ENCODE data around the gene SPINK4. TPM values are rescaled to one million over a fixed set of nuclear protein-coding genes. Genes with fewer than 3 reads are reported as not detected.

SPINK4 gene
- polyA plus RNA-seq, 1 donor (not counting 4 experiments of a cell fraction or from before 2014, with no cell fraction given) = not detected

DNA sequence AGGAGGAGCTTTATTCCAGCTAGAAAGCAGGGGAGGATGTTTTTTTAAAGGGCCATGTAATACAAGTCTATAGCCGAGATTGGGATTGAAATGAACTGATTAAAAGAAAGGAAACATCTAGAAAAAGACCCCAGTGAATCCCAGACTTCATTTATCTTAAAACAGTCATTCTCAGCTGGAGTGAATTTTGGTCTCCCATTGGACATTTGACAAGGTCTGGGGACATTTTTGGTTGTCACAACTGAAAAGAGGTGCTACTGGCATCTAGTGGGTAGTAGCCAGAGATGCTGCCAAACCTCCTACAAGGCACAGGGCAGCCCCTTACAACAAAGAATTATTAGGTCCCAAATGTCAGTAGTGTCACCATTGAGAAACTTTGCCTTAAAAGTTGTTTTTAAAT, 16.3 kb upstream of the SPINK4 start:
- Histone ChIP-seq H3K27ac (ENCODE audit: control insufficient read depth, insufficient read depth, low read length) (no peak overlapping the region), H2AFZ (ENCODE audit: control insufficient read depth, low read length) (no peak overlapping the region), H3K36me3 (ENCODE audit: control insufficient read depth in 2 of 2, extremely low read depth in 1 of 2, insufficient read depth in 2 of 2, low read length in 2 of 2) (no peaks in the 10 kb centered on the region), H4K20me1 (ENCODE audit: control insufficient read depth, extremely low read depth, insufficient read depth, low read length) (no peaks in the 10 kb centered on the region), H3K4me1 (ENCODE audit: control insufficient read depth, extremely low read depth, insufficient read depth, low read length) (peaks cover 35% of the 10 kb centered on the region), H3K4me3 (ENCODE audit: control insufficient read depth in 2 of 3, extremely low read depth in 1 of 3, insufficient read depth in 2 of 3, low read depth in 1 of 3, low read length in 3 of 3) (no peak overlapping the region), H3K9ac (ENCODE audit: control insufficient read depth, extremely low read depth, insufficient read depth, low read length) (no peak overlapping the region), H3K27me3 (ENCODE audit: control insufficient read depth, extremely low read depth, insufficient read depth, low read length) (no peaks in the 10 kb centered on the region), H3K9me3 (ENCODE audit: control insufficient read depth, low read depth, low read length) (no peaks in the 10 kb centered on the region), H3K9me1 (ENCODE audit: control insufficient read depth, extremely low read depth, insufficient read depth, low read length) (no peaks in the 10 kb centered on the region), H3K79me2 (ENCODE audit: control insufficient read depth, insufficient read depth, low read length) (no peaks in the 10 kb centered on the region), H3K4me2 (ENCODE audit: control insufficient read depth, extremely low read depth, insufficient read depth, low read depth, low read length) (no peak overlapping the region)
- TF ChIP-seq EZH2 (IDR thresholded peaks at IDR 0.05; ENCODE audit: low read length) = no peak
- TF ChIP-seq CTCF (optimal IDR thresholded peaks at IDR 0.05 in 1 of 3, IDR thresholded peaks at IDR 0.05 in 1 of 3, conservative IDR thresholded peaks at IDR 0.05 in 1 of 3; ENCODE audit: extremely low read depth in 1 of 3, insufficient read depth in 2 of 3, low read length in 3 of 3) = peak in 2 of 3 experiments; percentile 18 to 53
- dilution Hi-C loops (cut with MboI; ENCODE audit: extremely low pct_ligation_motif_present, low sequenced_read_pairs) = no loop called here
- FAIRE-seq = no peak
- no peak for DNase-seq (ENCODE audit: low read depth, low spot score)

DNA sequence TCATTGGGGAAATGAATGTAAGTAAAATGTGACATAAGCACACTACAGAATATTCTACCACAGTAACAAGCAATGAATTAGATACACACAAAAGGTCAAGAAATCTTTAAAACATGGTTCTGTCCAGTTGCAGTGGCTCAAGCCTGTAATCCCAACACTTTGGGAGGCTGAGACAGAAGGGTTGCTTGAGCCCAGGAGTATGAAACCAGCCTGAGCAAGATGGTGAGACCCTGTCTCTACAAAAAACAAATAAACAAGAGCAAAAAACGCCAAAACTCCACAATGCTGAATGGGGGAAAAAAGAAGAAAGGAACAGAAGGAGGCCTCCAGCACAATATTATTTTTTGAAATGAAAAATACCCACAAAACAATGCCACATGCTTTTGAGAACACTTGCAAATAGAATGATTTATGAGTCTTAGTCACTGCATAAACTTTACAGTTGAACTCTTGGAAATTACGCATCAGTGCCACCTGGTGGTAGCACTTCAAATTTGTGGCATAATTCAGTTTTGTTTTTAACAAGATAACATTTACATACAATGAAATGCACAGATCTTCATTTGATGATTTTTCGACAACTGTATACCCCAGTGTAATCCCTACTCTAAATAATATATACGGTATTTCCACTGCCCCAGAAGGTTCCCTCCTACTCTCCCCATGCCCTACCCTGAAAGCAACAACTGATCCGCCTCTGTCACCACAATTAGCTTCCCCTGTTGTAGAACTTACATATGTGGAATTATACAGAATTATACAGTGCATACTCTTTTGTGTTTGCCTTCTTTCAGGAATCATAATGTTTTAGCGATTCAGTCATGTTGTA, 14.4 kb upstream of the SPINK4 start:
- peaks cover 52% of the 10 kb centered on the region for H3K4me1 ChIP-seq (ENCODE audit: control insufficient read depth, extremely low read depth, insufficient read depth, low read length)
- peak; percentile 46 for FAIRE-seq
- no peak overlapping the region for H3K4me3 ChIP-seq (ENCODE audit: control insufficient read depth in 2 of 3, extremely low read depth in 1 of 3, insufficient read depth in 2 of 3, low read depth in 1 of 3, low read length in 3 of 3)
- no peaks in the 10 kb centered on the region for H3K36me3 ChIP-seq (ENCODE audit: control insufficient read depth in 2 of 2, extremely low read depth in 1 of 2, insufficient read depth in 2 of 2, low read length in 2 of 2)
- no peaks in the 10 kb centered on the region for H4K20me1 ChIP-seq (ENCODE audit: control insufficient read depth, extremely low read depth, insufficient read depth, low read length)
- peak overlapping the region; percentile 48 for H3K27ac ChIP-seq (ENCODE audit: control insufficient read depth, insufficient read depth, low read length)
- no peaks in the 10 kb centered on the region for H3K27me3 ChIP-seq (ENCODE audit: control insufficient read depth, extremely low read depth, insufficient read depth, low read length)
- no peak overlapping the region for H3K9ac ChIP-seq (ENCODE audit: control insufficient read depth, extremely low read depth, insufficient read depth, low read length)
- TF ChIP-seq CTCF (optimal IDR thresholded peaks at IDR 0.05 in 1 of 3, IDR thresholded peaks at IDR 0.05 in 1 of 3, conservative IDR thresholded peaks at IDR 0.05 in 1 of 3; ENCODE audit: extremely low read depth in 1 of 3, insufficient read depth in 2 of 3, low read length in 3 of 3) (peak in 2 of 3 experiments; percentile 37 to 54), EZH2 (IDR thresholded peaks at IDR 0.05; ENCODE audit: low read length) (no peak)
- H3K9me3 ChIP-seq (ENCODE audit: control insufficient read depth, low read depth, low read length) = no peaks in the 10 kb centered on the region
- peak overlapping the region; percentile 4 for H3K4me2 ChIP-seq (ENCODE audit: control insufficient read depth, extremely low read depth, insufficient read depth, low read depth, low read length)
- DNase-seq (ENCODE audit: low read depth, low spot score) = no peak
- no peaks in the 10 kb centered on the region for H3K79me2 ChIP-seq (ENCODE audit: control insufficient read depth, insufficient read depth, low read length)
- dilution Hi-C loops (cut with MboI; ENCODE audit: extremely low pct_ligation_motif_present, low sequenced_read_pairs) = no loop called here
- H2AFZ ChIP-seq (ENCODE audit: control insufficient read depth, low read length) = no peak overlapping the region
- H3K9me1 ChIP-seq (ENCODE audit: control insufficient read depth, extremely low read depth, insufficient read depth, low read length) = no peaks in the 10 kb centered on the region
